OCI-LY7 (cell line): Measurements from ENCODE around the gene TSG101. TPM values are rescaled to one million over a fixed set of nuclear protein-coding genes. Genes with fewer than 3 reads are reported as not detected.

ENCODE experiments used
- BruUV-seq: library from RNA; stranded (reverse); fragments of 400-500 nt; replicated peaks from 2 replicates; lab custom pipeline; 2021; lab: Mats Ljungman, UMichigan
- CTCF ChIA-PET: fragments of 300-600 bp; sonication (Branson Sonifier 250); formaldehyde crosslinking; loops from one replicate; lab custom pipeline; 2022; ENCODE audit warnings: antibody characterized with exemption; ENCODE audit not compliant: unreplicated experiment; lab: Charles Lee
- POLR2A ChIA-PET: fragments of 300-600 bp; sonication (Branson Sonifier 250); formaldehyde crosslinking; loops from one replicate; lab custom pipeline; 2022; ENCODE audit warnings: antibody characterized with exemption; lab: Charles Lee
- DNase-seq: peaks from one replicate; pipeline ENCODE4 v3.0.0-alpha.2; 2015; ENCODE audit warnings: low spot score
- H2AFZ ChIP-seq: fragments of 200-600 bp; sonication (generic), shearing (Covaris generic); 2 replicates; pipeline ENCODE4 v1.6.1; 2014; ENCODE audit warnings: mild to moderate bottlenecking, antibody characterized with exemption, low read length, moderate library complexity
- H3K27ac ChIP-seq: fragments of 200-600 bp; sonication (generic); 2 replicates; pipeline ENCODE4 v1.5.1; 2014; ENCODE audit warnings: mixed run types, low read depth, mild to moderate bottlenecking, moderate library complexity, low read length, inconsistent platforms; ENCODE audit not compliant: poor library complexity, severe bottlenecking
- H3K36me3 ChIP-seq: fragments of 200-600 bp; sonication (generic); 2 replicates; pipeline ENCODE4 v1.6.1; 2014; ENCODE audit warnings: mild to moderate bottlenecking, antibody characterized with exemption, low read length, moderate library complexity, mixed read lengths; ENCODE audit not compliant: insufficient read depth
- H3K4me1 ChIP-seq: fragments of 200-600 bp; sonication (generic); 2 replicates; pipeline ENCODE4 v1.5.1; 2014; ENCODE audit warnings: mild to moderate bottlenecking, low read length; ENCODE audit not compliant: insufficient read depth, poor library complexity, severe bottlenecking
- H3K4me2 ChIP-seq: fragments of 200-600 bp; sonication (generic); 2 replicates; pipeline ENCODE4 v1.6.1; 2014; ENCODE audit warnings: mild to moderate bottlenecking, low read length
- H3K4me3 ChIP-seq: fragments of 200-600 bp; sonication (generic); 2 replicates; pipeline ENCODE4 v1.5.1; 2014; ENCODE audit warnings: mild to moderate bottlenecking, low read depth, low read length; ENCODE audit not compliant: poor library complexity, severe bottlenecking
- H3K79me2 ChIP-seq: fragments of 200-600 bp; sonication (generic); 2 replicates; pipeline ENCODE4 v1.6.1; 2016; ENCODE audit warnings: low read depth, mild to moderate bottlenecking, low read length, moderate library complexity, mixed read lengths; ENCODE audit not compliant: insufficient read depth
- H3K9me2 ChIP-seq: fragments of 200-600 bp; sonication (generic); 2 replicates; pipeline ENCODE4 v1.6.1; 2016; ENCODE audit warnings: mild to moderate bottlenecking, low read length, mixed read lengths; ENCODE audit not compliant: insufficient read depth
- H3K9me3 ChIP-seq: fragments of 200-600 bp; sonication (generic); 2 replicates; pipeline ENCODE4 v1.6.1; 2014; ENCODE audit warnings: mild to moderate bottlenecking, mixed run types, low read length, mixed read lengths
- H4K20me1 ChIP-seq: fragments of 200-600 bp; sonication (generic); 2 replicates; pipeline ENCODE4 v1.6.1; 2014; ENCODE audit warnings: mild to moderate bottlenecking, antibody characterized with exemption, low read length, moderate library complexity, mixed read lengths; ENCODE audit not compliant: insufficient read depth
- CTCF ChIP-seq: fragments of 200-600 bp; sonication (generic); conservative IDR thresholded peaks from 2 replicates; pipeline ENCODE4 v1.5.1; 2014; ENCODE audit warnings: mild to moderate bottlenecking, antibody characterized with exemption, low read length, moderate library complexity, mixed read lengths
- EZH2phosphoT487 ChIP-seq: fragments of 200-600 bp; sonication (generic); IDR thresholded peaks from 2 replicates; pipeline ENCODE4 v1.6.1; 2018; ENCODE audit warnings: low read depth, borderline replicate concordance, mild to moderate bottlenecking, mixed run types, antibody characterized with exemption, low read length, moderate library complexity, mixed read lengths
- intact Hi-C: fragments of 100-400 bp; cut with micrococcal nuclease; formaldehyde crosslinking; loops from one replicate; pipeline ENCODE4 v1.10.0; 2022; ENCODE audit not compliant: unreplicated experiment
- total RNA-seq, 2 experiments: library from RNA; depleted of rRNA in 1 of 2; stranded (reverse); fragments of >200 nt in 1 of 2; shearing (Covaris generic) in 1 of 2; gene quantifications; 2 replicates each; pipeline ENCODE4 v1.2.3, GENCODE V29; 2014 to 2022

Gene TSG101
- total RNA-seq, 2 experiments from 2014 or later = 54.2 to 96.8 TPM

GRCh38 chr11:18567081-18567480 is 40.3 kb upstream of the TSG101 start:
- Histone ChIP-seq H3K4me2 (no peak overlapping the region), H3K27ac (no peak overlapping the region), H3K9me3 (no peaks in the 10 kb centered on the region), H4K20me1 (no peaks in the 10 kb centered on the region), H3K36me3 (no peaks in the 10 kb centered on the region), H3K79me2 (no peaks in the 10 kb centered on the region), H3K4me3 (no peak overlapping the region), H3K9me2 (no peaks in the 10 kb centered on the region), H2AFZ (no peak overlapping the region), H3K4me1 (no peaks in the 10 kb centered on the region)
- no TSS peak for BruUV-seq
- ChIA-PET POLR2A (interaction anchor here (0.6 to 1.0 kb wide), 2 partner anchors 9 to 13 kb away, joined by 3 read pairs; no protein-coding TSS in a partner anchor), CTCF (no interaction called here)
- TF ChIP-seq CTCF (no peak), EZH2phosphoT487 (no peak)
- intact Hi-C loops = no loop called here
- no peak for DNase-seq

GRCh38 chr11:18566406-18566805 is 39.7 kb upstream of the TSG101 start:
- intact Hi-C loops = no loop called here
- Histone ChIP-seq H3K79me2 (no peaks in the 10 kb centered on the region), H3K27ac (no peak overlapping the region), H3K4me1 (no peaks in the 10 kb centered on the region), H3K9me3 (no peaks in the 10 kb centered on the region), H3K36me3 (no peaks in the 10 kb centered on the region), H3K9me2 (no peaks in the 10 kb centered on the region), H3K4me2 (no peak overlapping the region), H4K20me1 (no peaks in the 10 kb centered on the region), H3K4me3 (no peak overlapping the region), H2AFZ (no peak overlapping the region)
- BruUV-seq = no TSS peak
- ChIA-PET POLR2A (interaction anchor here (0.6 kb wide), 1 partner anchor 127 kb away, joined by 3 read pairs; no protein-coding TSS in a partner anchor), CTCF (no interaction called here)
- TF ChIP-seq CTCF (no peak), EZH2phosphoT487 (no peak)
- no peak for DNase-seq

- TF ChIP-seq EZH2phosphoT487 (no peak), CTCF (no peak)
- no peaks in the 10 kb centered on the region for H3K9me2 ChIP-seq
- intact Hi-C loops = no loop called here
- ChIA-PET POLR2A (interaction anchor here (0.6 to 1.5 kb wide), 8 partner anchors 17 to 164 kb away, joined by 3 to 8 read pairs (median 4); no protein-coding TSS in a partner anchor), CTCF (no interaction called here)
- no peak overlapping the region for H3K4me2 ChIP-seq
- DNase-seq = no peak
- no peaks in the 10 kb centered on the region for H3K36me3 ChIP-seq
- H4K20me1 ChIP-seq = no peaks in the 10 kb centered on the region
- no peak overlapping the region for H3K4me3 ChIP-seq
- H3K9me3 ChIP-seq = no peaks in the 10 kb centered on the region
- no peaks in the 10 kb centered on the region for H3K4me1 ChIP-seq
- no peaks in the 10 kb centered on the region for H3K79me2 ChIP-seq
- H3K27ac ChIP-seq = no peak overlapping the region
- no peak overlapping the region for H2AFZ ChIP-seq
- BruUV-seq = no TSS peak
These were observed 37.4 kb upstream of the TSG101 start for GRCh38 chr11:18564149-18564548.
